ENCODE results near the gene CCR5AS.

The CCR5AS gene

DNA sequence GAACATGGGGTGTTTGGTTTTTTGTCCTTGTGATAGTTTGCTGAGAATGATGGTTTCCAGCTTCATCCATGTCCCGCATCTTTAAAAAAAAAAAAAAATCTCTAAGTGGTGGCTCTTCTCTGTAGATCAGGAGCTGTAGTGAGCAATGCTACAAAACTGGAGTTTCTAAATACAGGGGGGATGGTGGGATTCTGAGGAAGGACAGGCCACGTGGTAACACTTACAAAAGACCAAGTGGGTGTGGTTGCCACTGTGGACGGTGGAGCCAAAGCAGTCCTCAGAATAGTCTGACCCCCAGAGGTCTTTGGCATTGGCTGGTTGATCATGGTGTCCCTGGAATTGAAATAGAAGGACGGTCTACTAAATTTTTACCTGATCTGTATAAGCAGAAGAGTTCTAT lies 7.9 kb upstream of the CCR5AS start:
- TF ChIP-seq, protein P1, sequence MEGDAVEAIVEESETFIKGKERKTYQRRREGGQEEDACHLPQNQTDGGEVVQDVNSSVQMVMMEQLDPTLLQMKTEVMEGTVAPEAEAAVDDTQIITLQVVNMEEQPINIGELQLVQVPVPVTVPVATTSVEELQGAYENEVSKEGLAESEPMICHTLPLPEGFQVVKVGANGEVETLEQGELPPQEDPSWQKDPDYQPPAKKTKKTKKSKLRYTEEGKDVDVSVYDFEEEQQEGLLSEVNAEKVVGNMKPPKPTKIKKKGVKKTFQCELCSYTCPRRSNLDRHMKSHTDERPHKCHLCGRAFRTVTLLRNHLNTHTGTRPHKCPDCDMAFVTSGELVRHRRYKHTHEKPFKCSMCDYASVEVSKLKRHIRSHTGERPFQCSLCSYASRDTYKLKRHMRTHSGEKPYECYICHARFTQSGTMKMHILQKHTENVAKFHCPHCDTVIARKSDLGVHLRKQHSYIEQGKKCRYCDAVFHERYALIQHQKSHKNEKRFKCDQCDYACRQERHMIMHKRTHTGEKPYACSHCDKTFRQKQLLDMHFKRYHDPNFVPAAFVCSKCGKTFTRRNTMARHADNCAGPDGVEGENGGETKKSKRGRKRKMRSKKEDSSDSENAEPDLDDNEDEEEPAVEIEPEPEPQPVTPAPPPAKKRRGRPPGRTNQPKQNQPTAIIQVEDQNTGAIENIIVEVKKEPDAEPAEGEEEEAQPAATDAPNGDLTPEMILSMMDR (IDR thresholded peaks at IDR 0.05): no peak
- no peak for TF ChIP-seq POLR2A (IDR thresholded peaks at IDR 0.05)

DNA sequence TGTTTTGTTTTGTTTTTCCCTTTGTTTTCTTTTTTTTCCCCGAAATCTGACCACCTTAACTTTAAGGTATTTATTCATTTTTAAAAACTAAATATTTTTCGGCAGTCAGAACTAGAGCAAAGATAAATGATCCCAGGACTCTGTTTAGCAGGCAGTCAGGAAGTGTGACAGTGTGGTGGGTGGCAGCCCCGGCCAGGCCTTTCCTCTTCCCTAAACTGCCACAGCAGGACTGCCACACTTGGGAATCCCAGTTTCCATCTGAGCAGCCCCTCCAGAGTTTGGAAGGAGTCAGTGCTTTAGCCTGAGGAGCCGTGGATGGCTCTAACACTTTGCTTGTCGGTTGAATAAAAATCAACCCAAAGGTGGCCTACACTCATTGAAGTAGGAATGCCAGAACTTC lies 7.1 kb upstream of the CCR5AS start:
- TF ChIP-seq, protein P1 (IDR thresholded peaks at IDR 0.05): no peak
- no peak for TF ChIP-seq POLR2A (IDR thresholded peaks at IDR 0.05)
- 64 to 75% (median 71%) methylated on average over 5 of the region's 5 CpGs for WGBS, 4 donors
- Histone ChIP-seq H3K27ac (peak overlapping the region in 3 of 12 donors; percentile 18 to 40 (median 31)), H3K4me1 (peaks cover 0 to 64% (median 31%) of the 10 kb centered on the region in 12 donors), H3K9me3 (no peaks in the 10 kb centered on the region), H3K36me3 (peaks cover 0 to 7% (median 0%) of the 10 kb centered on the region in 9 donors), H3K4me3 (no peak overlapping the region), H3K27me3 (no peaks in the 10 kb centered on the region)
- ATAC-seq (no peak), DNase-seq (no peak)
- intact Hi-C loops (cut with DNase I): no loop called here

More for the DNA sequence above, 7.9 kb upstream of the CCR5AS start:
- no peak for DNase-seq
- no peak for ATAC-seq
- intact Hi-C loops (cut with DNase I): no loop called here
- Histone ChIP-seq H3K36me3 (no peaks in the 10 kb centered on the region), H3K27me3 (no peaks in the 10 kb centered on the region), H3K4me1 (peaks cover 0 to 57% (median 31%) of the 10 kb centered on the region in 12 donors), H3K9me3 (no peaks in the 10 kb centered on the region), H3K27ac (no peak overlapping the region), H3K4me3 (no peak overlapping the region)
- 61 to 76% (median 69%) methylated on average over 4 of the region's 4 CpGs for WGBS, 4 donors

DNA sequence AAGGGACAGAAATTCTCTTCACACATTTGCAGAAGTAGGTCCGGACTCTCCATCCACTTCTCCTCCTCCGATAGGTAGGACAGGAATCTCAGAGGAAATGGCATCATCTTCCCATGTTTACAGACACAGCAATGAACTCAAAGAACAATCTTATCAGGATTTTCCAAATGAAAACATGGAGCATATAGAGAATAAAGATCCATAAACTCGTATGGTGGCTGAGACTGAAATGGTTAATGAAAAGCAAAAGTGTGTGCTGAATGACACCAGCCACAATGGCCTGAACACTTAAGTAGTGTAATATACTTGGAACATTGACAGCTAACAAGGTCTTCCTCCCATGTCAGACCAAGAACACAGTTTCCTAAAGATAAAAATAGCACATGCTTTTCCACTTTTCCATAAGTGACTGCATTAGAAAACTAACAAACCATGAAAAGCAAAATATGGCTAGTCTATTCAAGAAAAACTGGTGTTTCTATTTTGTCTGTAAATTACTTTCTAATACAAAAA lies 6.0 kb upstream of the CCR5AS start:
- WGBS, 4 donors: 20 to 38% (median 30%) methylated on average over 3 of the region's 3 CpGs
- ATAC-seq (peak in 3 of 4 donors; percentile 29 to 57 (median 42)), DNase-seq (no peak)
- TF ChIP-seq, protein P1 (IDR thresholded peaks at IDR 0.05): no peak
- TF ChIP-seq POLR2A (IDR thresholded peaks at IDR 0.05): no peak
- Histone ChIP-seq H3K27ac (peak overlapping the region in 9 of 12 donors; percentile 3 to 55 (median 33)), H3K36me3 (peaks cover 0 to 7% (median 0%) of the 10 kb centered on the region in 9 donors), H3K9me3 (no peaks in the 10 kb centered on the region), H3K27me3 (no peaks in the 10 kb centered on the region), H3K4me3 (no peak overlapping the region), H3K4me1 (peaks cover 0 to 74% (median 39%) of the 10 kb centered on the region in 12 donors)
- intact Hi-C loops (cut with DNase I): no loop called here

DNA sequence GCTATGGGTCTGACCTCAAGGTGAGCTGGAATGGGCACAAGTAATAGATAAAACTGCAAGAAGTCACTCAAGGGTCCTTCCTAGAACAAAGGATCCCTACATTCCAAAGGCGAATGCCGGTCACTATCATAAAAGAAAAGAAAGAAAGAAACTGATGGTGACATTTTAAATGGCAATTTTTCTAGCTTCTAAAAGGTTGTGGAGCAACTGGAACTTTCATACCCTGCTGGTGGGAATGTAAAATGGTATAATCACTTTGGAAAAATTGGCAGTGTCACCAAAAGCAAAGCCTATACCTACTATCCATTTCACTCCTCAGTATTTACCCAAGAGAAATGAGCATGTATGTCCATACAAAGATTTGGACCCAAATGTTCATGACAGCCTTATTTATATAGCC lies 4.4 kb upstream of the CCR5AS start:
- no peaks in the 10 kb centered on the region for H3K27me3 ChIP-seq
- intact Hi-C loops (cut with DNase I): no loop called here
- TF ChIP-seq, protein P1 (IDR thresholded peaks at IDR 0.05): peak in 2 of 12 donors; percentile 8 to 11
- no peak for TF ChIP-seq POLR2A (IDR thresholded peaks at IDR 0.05)
- WGBS, 4 donors: 57 to 83% (median 62%) methylated on average over 2 of the region's 2 CpGs
- H3K9me3 ChIP-seq: no peaks in the 10 kb centered on the region
- DNase-seq (no peak), ATAC-seq (no peak)
- peaks cover 0 to 79% (median 37%) of the 10 kb centered on the region in 12 donors for H3K4me1 ChIP-seq
- H3K4me3 ChIP-seq: no peak overlapping the region
- no peak overlapping the region for H3K27ac ChIP-seq
- peaks cover 0 to 7% (median 0%) of the 10 kb centered on the region in 9 donors for H3K36me3 ChIP-seq
